HG03558 (cell line): ENCODE results near the gene SBNO2.

Experiments
- ATAC-seq: cut with Tn5 transposase; IDR thresholded peaks from one replicate; pipeline ENCODE4 v1.9.1; 2021; ENCODE audit warnings: moderate number of reproducible peaks; ENCODE audit not compliant: unreplicated experiment; ENCODE audit errors: extremely low read depth

The SBNO2 gene

GRCh38 chr19:1064661-1065605 is 109.1 kb downstream of the SBNO2 start:
- no peak for ATAC-seq

GRCh38 chr19:1063909-1064660 is 110.0 kb downstream of the SBNO2 start:
- ATAC-seq: no peak

- ATAC-seq: no peak
These were observed 110.8 kb downstream of the SBNO2 start for GRCh38 chr19:1063030-1063908.

GRCh38 chr19:1062387-1063029 is 111.6 kb downstream of the SBNO2 start:
- ATAC-seq: no peak

- ATAC-seq: no peak
These were observed 112.1 kb downstream of the SBNO2 start for GRCh38 chr19:1061987-1062386.

- no peak for ATAC-seq
These were observed 113.4 kb downstream of the SBNO2 start for GRCh38 chr19:1060689-1061088.

GRCh38 chr19:1058112-1058511 is 116.0 kb downstream of the SBNO2 start:
- ATAC-seq: no peak
